PC-3 (cell line): ENCODE measurements around the gene GUCY1B1. TPM values are rescaled to one million over a fixed set of nuclear protein-coding genes. Genes with fewer than 3 reads are reported as not detected.

Experiments used
- ATAC-seq: fragments of 200-7000 bp; cut with Tn5 transposase; 2 replicates; pipeline ENCODE4 v1.9.1; 2020; ENCODE audit warnings: mild to moderate bottlenecking, moderate library complexity
- BruUV-seq: library from RNA; stranded (reverse); fragments of 400-500 nt; replicated peaks from 2 replicates; lab custom pipeline; 2021; lab: Mats Ljungman, UMichigan
- CTCF ChIA-PET: fragments of 300-600 bp; sonication (Branson Sonifier 250); formaldehyde crosslinking; loops from one replicate; lab custom pipeline; 2022; ENCODE audit warnings: antibody characterized with exemption; lab: Charles Lee
- POLR2A ChIA-PET: fragments of 300-600 bp; sonication (Branson Sonifier 250); formaldehyde crosslinking; loops from one replicate; lab custom pipeline; 2022; ENCODE audit warnings: antibody characterized with exemption; ENCODE audit not compliant: unreplicated experiment; lab: Charles Lee
- DNase-seq: peaks from one replicate; pipeline ENCODE4 v3.0.0-alpha.2; 2015
- H2AFZ ChIP-seq: fragments of 300-600 bp; sonication (generic); 2 replicates; pipeline ENCODE4 v1.6.0; 2016; ENCODE audit warnings: antibody characterized with exemption, low read length
- H3F3A ChIP-seq: fragments of 300-600 bp; sonication (generic); one replicate; pipeline ENCODE4 v1.6.0; 2017; ENCODE audit warnings: antibody characterized with exemption, low read length, control low read depth, mild to moderate bottlenecking; ENCODE audit not compliant: unreplicated experiment
- H3K27ac ChIP-seq: fragments of 300-600 bp; sonication (generic); 2 replicates; pipeline ENCODE4 v1.5.1; 2016; ENCODE audit warnings: mild to moderate bottlenecking, low read length
- H3K27me3 ChIP-seq: fragments of 300-600 bp; sonication (generic); 2 replicates; pipeline ENCODE4 v1.6.1; 2016; ENCODE audit warnings: low read length, mixed read lengths
- H3K36me3 ChIP-seq: fragments of 300-600 bp; sonication (generic); 2 replicates; pipeline ENCODE4 v1.6.1; 2016; ENCODE audit warnings: low read depth, mixed run types, low read length, mixed read lengths
- H3K4me1 ChIP-seq: fragments of 300-600 bp; sonication (generic); 2 replicates; pipeline ENCODE4 v1.5.1; 2016; ENCODE audit warnings: low read length; ENCODE audit not compliant: insufficient read depth
- H3K4me2 ChIP-seq: fragments of 300-600 bp; sonication (generic); 2 replicates; pipeline ENCODE4 v1.6.0; 2016; ENCODE audit warnings: low read length
- H3K4me3 ChIP-seq: fragments of 300-600 bp; sonication (generic); 2 replicates; pipeline ENCODE4 v1.5.1; 2016; ENCODE audit warnings: mild to moderate bottlenecking, low read length, mixed read lengths
- H3K79me2 ChIP-seq: fragments of 300-600 bp; sonication (generic); 2 replicates; pipeline ENCODE4 v1.6.1; 2017; ENCODE audit warnings: low read length, mixed read lengths
- H3K9ac ChIP-seq: fragments of 300-600 bp; sonication (generic); 2 replicates; pipeline ENCODE4 v1.6.0; 2016; ENCODE audit warnings: mild to moderate bottlenecking, low read length
- H3K9me2 ChIP-seq: fragments of 300-600 bp; sonication (generic); replicated peaks from 2 replicates; pipeline ENCODE4 v1.6.1; 2016; ENCODE audit warnings: mixed run types, low read length, mixed read lengths
- H3K9me3 ChIP-seq: fragments of 300-600 bp; sonication (generic); 2 replicates; pipeline ENCODE4 v1.6.1; 2016; ENCODE audit warnings: low read length, mixed read lengths
- H4K20me1 ChIP-seq: fragments of 300-600 bp; sonication (generic); 2 replicates; pipeline ENCODE4 v1.6.1; 2016; ENCODE audit warnings: low read length, mixed read lengths
- EZH2 ChIP-seq: fragments of 300-600 bp; sonication (generic); IDR thresholded peaks from one replicate; pipeline ENCODE4 v1.6.1; 2017; ENCODE audit warnings: antibody characterized with exemption, mild to moderate bottlenecking, low read length; ENCODE audit not compliant: unreplicated experiment
- EZH2phosphoT487 ChIP-seq: fragments of 300-600 bp; sonication (generic); IDR thresholded peaks from 2 replicates; pipeline ENCODE4 v1.6.1; 2018; ENCODE audit warnings: mild to moderate bottlenecking, antibody characterized with exemption, low read length, borderline replicate concordance
- intact Hi-C: fragments of 100-400 bp; cut with micrococcal nuclease; formaldehyde crosslinking; loops from 2 replicates; pipeline ENCODE4 v1.9.0; 2023
- total RNA-seq: library from RNA; depleted of rRNA; stranded (reverse); fragments of >200 nt; gene quantifications from 2 replicates; pipeline ENCODE4 v1.2.3, GENCODE V29; 2014
- TF ChIP-seq, protein P1 (sequence below): fragments of 300-600 bp; sonication (generic); conservative IDR thresholded peaks from 2 replicates; pipeline ENCODE4 v1.5.1; 2017; ENCODE audit warnings: antibody characterized with exemption, low read depth, mild to moderate bottlenecking, low read length

GUCY1B1 gene
- total RNA-seq, 1 experiment from 2014 or later = 4.4 TPM

GRCh38 chr4:155820887-155821518 lies 62.2 kb downstream of the GUCY1B1 start:
- Histone ChIP-seq H3K36me3 (no peaks in the 10 kb centered on the region), H2AFZ (no peak overlapping the region), H3K27me3 (no peaks in the 10 kb centered on the region), H4K20me1 (no peaks in the 10 kb centered on the region), H3K9me3 (no peaks in the 10 kb centered on the region), H3K9me2 (no peaks in the 10 kb centered on the region), H3K4me3 (no peak overlapping the region), H3K79me2 (no peaks in the 10 kb centered on the region), H3K9ac (no peak overlapping the region), H3F3A (peaks cover 11% of the 10 kb centered on the region), H3K4me2 (no peak overlapping the region), H3K27ac (no peak overlapping the region), H3K4me1 (peaks cover 28% of the 10 kb centered on the region)
- intact Hi-C loops = loop anchor here (5.0 kb wide), 1 partner anchor 86 kb away; no protein-coding TSS in a partner anchor
- ATAC-seq (no peak), DNase-seq (no peak)
- POLR2A ChIA-PET = no interaction called here
- no peak for TF ChIP-seq EZH2phosphoT487
- CTCF ChIA-PET = no interaction called here
- no TSS peak for BruUV-seq

DNA sequence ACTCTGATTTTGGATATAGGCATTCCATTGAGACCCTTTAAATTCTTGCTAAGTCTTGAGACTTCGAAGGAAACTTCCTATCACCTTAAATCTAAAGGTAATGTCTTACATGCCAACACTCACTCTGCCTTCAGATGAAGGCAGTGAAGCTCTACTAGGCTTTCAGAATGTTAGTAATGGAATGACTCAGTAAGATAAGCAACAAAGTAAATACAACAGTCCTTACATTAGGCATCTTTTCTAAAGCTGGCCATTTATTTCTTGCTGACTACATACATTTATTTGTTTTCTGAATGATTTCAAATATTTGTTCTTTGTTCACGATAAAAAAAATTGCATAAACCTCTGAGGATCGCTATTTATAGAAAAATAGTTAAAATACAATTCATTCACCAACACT lies 63.8 kb downstream of the GUCY1B1 start:
- Histone ChIP-seq H3K27ac (peak overlapping the region; percentile 89), H2AFZ (no peak overlapping the region), H3K4me1 (peaks cover 28% of the 10 kb centered on the region), H3K9ac (no peak overlapping the region), H3K79me2 (no peaks in the 10 kb centered on the region), H3K27me3 (no peaks in the 10 kb centered on the region), H3F3A (peaks cover 11% of the 10 kb centered on the region), H3K9me2 (no peaks in the 10 kb centered on the region), H3K36me3 (no peaks in the 10 kb centered on the region), H3K4me3 (no peak overlapping the region), H4K20me1 (no peaks in the 10 kb centered on the region), H3K9me3 (no peaks in the 10 kb centered on the region), H3K4me2 (peak overlapping the region; percentile 57)
- no TSS peak for BruUV-seq
- peak; percentile 98 for ATAC-seq
- intact Hi-C loops = loop anchor here (1.0 to 5.0 kb wide), 2 partner anchors 85 to 131 kb away; partner anchors contain the start of gene CTSO
- peak; percentile 83 for DNase-seq
- POLR2A ChIA-PET = no interaction called here
- no peak for TF ChIP-seq EZH2phosphoT487
- TF ChIP-seq, protein P1, sequence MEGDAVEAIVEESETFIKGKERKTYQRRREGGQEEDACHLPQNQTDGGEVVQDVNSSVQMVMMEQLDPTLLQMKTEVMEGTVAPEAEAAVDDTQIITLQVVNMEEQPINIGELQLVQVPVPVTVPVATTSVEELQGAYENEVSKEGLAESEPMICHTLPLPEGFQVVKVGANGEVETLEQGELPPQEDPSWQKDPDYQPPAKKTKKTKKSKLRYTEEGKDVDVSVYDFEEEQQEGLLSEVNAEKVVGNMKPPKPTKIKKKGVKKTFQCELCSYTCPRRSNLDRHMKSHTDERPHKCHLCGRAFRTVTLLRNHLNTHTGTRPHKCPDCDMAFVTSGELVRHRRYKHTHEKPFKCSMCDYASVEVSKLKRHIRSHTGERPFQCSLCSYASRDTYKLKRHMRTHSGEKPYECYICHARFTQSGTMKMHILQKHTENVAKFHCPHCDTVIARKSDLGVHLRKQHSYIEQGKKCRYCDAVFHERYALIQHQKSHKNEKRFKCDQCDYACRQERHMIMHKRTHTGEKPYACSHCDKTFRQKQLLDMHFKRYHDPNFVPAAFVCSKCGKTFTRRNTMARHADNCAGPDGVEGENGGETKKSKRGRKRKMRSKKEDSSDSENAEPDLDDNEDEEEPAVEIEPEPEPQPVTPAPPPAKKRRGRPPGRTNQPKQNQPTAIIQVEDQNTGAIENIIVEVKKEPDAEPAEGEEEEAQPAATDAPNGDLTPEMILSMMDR = no peak
- TF ChIP-seq EZH2 = no peak
- CTCF ChIA-PET = interaction anchor here (1.1 kb wide), 1 partner anchor 131 kb away, joined by 4 read pairs; the partner anchor contains the start of gene CTSO

GRCh38 chr4:155828628-155829027 lies 69.8 kb downstream of the GUCY1B1 start:
- peak; percentile 84 for ATAC-seq
- intact Hi-C loops = no loop called here
- Histone ChIP-seq H3K4me2 (peak overlapping the region; percentile 10; the same call in 1 of the 2 replicates), H3K79me2 (no peaks in the 10 kb centered on the region), H2AFZ (no peak overlapping the region), H3K36me3 (no peaks in the 10 kb centered on the region), H3K9me2 (no peaks in the 10 kb centered on the region), H3K9me3 (no peaks in the 10 kb centered on the region), H3K27ac (peak overlapping the region; percentile 83), H3K4me3 (no peak overlapping the region), H3K4me1 (peaks cover 16% of the 10 kb centered on the region), H3F3A (no peaks in the 10 kb centered on the region), H4K20me1 (no peaks in the 10 kb centered on the region), H3K9ac (no peak overlapping the region), H3K27me3 (no peaks in the 10 kb centered on the region)
- no TSS peak for BruUV-seq
- TF ChIP-seq EZH2 (no peak), EZH2phosphoT487 (no peak)
- TF ChIP-seq, protein P1 = no peak
- CTCF ChIA-PET = no interaction called here
- peak; percentile 75 for DNase-seq
- POLR2A ChIA-PET = interaction anchor here (0.6 kb wide), 1 partner anchor 42 kb away, joined by 3 read pairs; no protein-coding TSS in a partner anchor
